HG03139 (cell line): ENCODE results near the gene EIF3K.
"Not testable (repeated sequence)": the region's sequence is repeated elsewhere in the genome, so short reads cannot be mapped to it uniquely, and the experiment has no call there.

Source experiments
- ATAC-seq: cut with Tn5 transposase; IDR thresholded peaks from one replicate; pipeline ENCODE4 v1.9.1; 2021; ENCODE audit not compliant: unreplicated experiment

Gene EIF3K

GRCh38 chr19:38617764-38618589 lies 1.0 kb upstream of the EIF3K start, which contains the start of gene MAP4K1:
MAP4K1 (minus strand) TSS chr19:38617953; CDS start chr19:38617895, 58 bp downstream.
- ATAC-seq: peak; percentile 44

- no peak for ATAC-seq
Measured at GRCh38 chr19:38619361-38620174, 580 bp downstream of the EIF3K start.

GRCh38 chr19:38624822-38625221 lies 5.8 kb downstream of the EIF3K start:
- ATAC-seq: no peak

- ATAC-seq: no peak
Measured at GRCh38 chr19:38626401-38626800, 7.4 kb downstream of the EIF3K start.

GRCh38 chr19:38629568-38629967 lies 10.6 kb downstream of the EIF3K start:
- no peak for ATAC-seq

GRCh38 chr19:38631301-38631700 lies 12.3 kb downstream of the EIF3K start:
- ATAC-seq: not testable (repeated sequence)

- ATAC-seq: not testable (repeated sequence)
Measured at GRCh38 chr19:38631811-38632475, 13.0 kb downstream of the EIF3K start.

GRCh38 chr19:38632476-38633213 lies 13.7 kb downstream of the EIF3K start:
- ATAC-seq: no peak

- no peak for ATAC-seq
Measured at GRCh38 chr19:38634757-38635482, 15.9 kb downstream of the EIF3K start.

GRCh38 chr19:38635483-38636399 lies 16.8 kb downstream of the EIF3K start:
- no peak for ATAC-seq

- ATAC-seq: no peak
Measured at GRCh38 chr19:38638461-38638860, 19.5 kb downstream of the EIF3K start.

GRCh38 chr19:38639679-38640078 lies 20.7 kb downstream of the EIF3K start:
- ATAC-seq: no peak

GRCh38 chr19:38640368-38640767 lies 21.4 kb downstream of the EIF3K start:
- ATAC-seq: no peak

GRCh38 chr19:38642176-38642575 lies 23.2 kb downstream of the EIF3K start:
- ATAC-seq: no peak

GRCh38 chr19:38644719-38645118 lies 25.7 kb downstream of the EIF3K start:
- no peak for ATAC-seq

- peak; percentile 75 for ATAC-seq
Measured at GRCh38 chr19:38647368-38647965, 28.5 kb downstream of the EIF3K start, which contains the start of gene ACTN4. ACTN4 (plus strand) TSS chr19:38647649; CDS start chr19:38647746, 97 bp downstream.

- no peak for ATAC-seq
Measured at GRCh38 chr19:38647966-38648768, 29.2 kb downstream of the EIF3K start.
